Mucosa of descending colon (tissue), 3 donors: ENCODE data around the gene ZKSCAN4. TPM values are rescaled to one million over a fixed set of nuclear protein-coding genes. Genes with fewer than 3 reads are reported as not detected.

Source experiments
- ATAC-seq: fragments of 200-7000 bp; cut with Tn5 transposase; one replicate; pipeline ENCODE4 v1.9.1; 2020; ENCODE audit warnings: mild to moderate bottlenecking, moderate library complexity
- DNase-seq, 3 donors: peaks; one replicate each; pipeline ENCODE4 v3.0.0-alpha.2; 2020
- H3K36me3 ChIP-seq: fragments of 200-600 bp; one replicate; pipeline ENCODE4 v1.8.0; 2021; ENCODE audit warnings: low read depth, mild to moderate bottlenecking
- H3K4me1 ChIP-seq: fragments of 200-600 bp; one replicate; pipeline ENCODE4 v1.8.0; 2021; ENCODE audit warnings: low read depth, mild to moderate bottlenecking
- H3K4me3 ChIP-seq: fragments of 200-600 bp; one replicate; pipeline ENCODE4 v1.8.0; 2021; ENCODE audit warnings: mild to moderate bottlenecking
- H3K9me3 ChIP-seq: fragments of 200-600 bp; one replicate; pipeline ENCODE4 v1.8.0; 2021; ENCODE audit warnings: mild to moderate bottlenecking
- intact Hi-C, 2 donors: fragments of 100-400 bp; cut with DNase I in 1 of 2; cut with micrococcal nuclease in 1 of 2; formaldehyde crosslinking; loops; one replicate each; pipeline versions ENCODE4 v1.11.0 to v1.11.1; 2022; cut with DNase I, micrococcal nuclease
- long read RNA-seq, 2 donors: library from polyadenylated mRNA; unstranded; transcript quantifications; one replicate each; pipeline ENCODE4 v2.0.0, GENCODE V29; 2019 to 2021
- total RNA-seq, 3 donors: library from RNA; stranded (reverse); fragmentation: NEBNext Ultra II Directional in 2 of 3; extraction: Animal tissue kit (Norgen Biotek cat#: 25700) in 2 of 3; gene quantifications; one replicate each; pipeline versions ENCODE4 v1.2.1 to v1.2.4, GENCODE V29; 2021 to 2023
- TF ChIP-seq, protein P1 (sequence below): fragments of 200-600 bp; IDR thresholded peaks from one replicate; pipeline ENCODE4 v1.8.0; 2022; ENCODE audit warnings: antibody characterized with exemption, mild to moderate bottlenecking
- donor health status: DM: no; HTN: no; CAD: no; lungs with moderate emphysema.
- donor health status: DM: no; HTN: no; CAD: no.
- donor health status: DM: no; HTN: yes; CAD: no.

The ZKSCAN4 gene
- 1 to 10 TPM; 4.0 to 6.1 (median 5.5) TPM for total RNA-seq
- long read RNA-seq, donor 1, partial matches to known transcripts: 0 of 4 reads
- long read RNA-seq, donor 1, other reads (novel, unspliced or antisense): 2 of 4 reads
- long read RNA-seq, donor 2, partial matches to known transcripts: 0 of 3 reads
- long read RNA-seq, donor 2, other reads (novel, unspliced or antisense): 1 of 3 reads

DNA sequence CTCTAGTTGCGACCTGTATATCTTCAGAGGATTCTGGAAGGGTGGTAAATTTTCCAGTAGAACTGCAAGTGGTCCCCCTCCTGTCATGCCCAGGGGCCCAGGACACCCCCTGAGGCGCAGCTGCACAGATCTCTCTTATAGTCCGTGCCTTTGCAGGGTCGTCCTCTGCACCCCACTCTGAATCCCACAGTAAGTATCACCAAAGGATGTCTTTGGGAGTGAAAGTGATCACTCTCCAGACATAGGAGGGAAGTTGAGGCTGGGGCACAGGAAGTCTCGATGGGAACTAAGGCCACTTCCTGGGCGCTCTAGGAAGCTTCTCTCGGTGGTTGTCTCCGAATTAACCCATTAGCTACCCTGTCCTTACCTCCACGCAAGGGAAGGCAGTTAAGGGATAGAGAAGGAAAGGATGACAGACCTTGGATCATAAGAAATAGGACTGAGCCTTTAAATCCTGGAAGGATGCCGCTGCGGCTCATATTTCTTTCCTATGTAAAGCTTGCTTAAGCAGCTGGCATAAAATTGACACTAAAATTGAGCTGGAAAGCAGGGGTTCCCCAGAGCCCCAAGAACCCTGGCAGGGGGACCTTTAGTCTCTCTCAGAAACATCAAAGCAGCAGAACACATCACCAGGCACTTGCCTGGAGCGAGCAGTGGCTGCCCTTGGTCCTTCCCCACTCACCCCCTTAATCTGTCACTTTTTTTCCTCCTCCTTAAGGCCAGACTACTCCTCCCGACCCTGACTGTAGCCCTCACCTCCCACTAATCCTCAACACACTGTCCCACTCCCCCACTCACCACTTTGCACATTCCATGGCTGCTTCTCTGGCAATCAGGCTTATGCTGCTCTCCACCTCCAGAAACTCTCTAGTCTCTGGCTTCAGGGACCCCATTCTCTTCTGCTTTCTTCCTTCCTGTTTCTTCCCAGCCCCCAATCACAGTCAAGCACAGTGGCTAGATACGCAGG is at the start of gene ZKSCAN4:
Gene ZKSCAN4 (minus strand): TSS at position 261 of the 967 bp plus-strand sequence. CDS start 289 bp downstream, outside the sequence.
- Histone ChIP-seq H3K4me3 (peak within 1 kb of the TSS; percentile 88), H3K4me1 (peaks cover 9% of the 10 kb centered on the region), H3K9me3 (no peaks in the 10 kb centered on the region), H3K36me3 (no peaks in the 10 kb centered on the region)
- intact Hi-C loops: no loop called here
- TF ChIP-seq, protein P1, sequence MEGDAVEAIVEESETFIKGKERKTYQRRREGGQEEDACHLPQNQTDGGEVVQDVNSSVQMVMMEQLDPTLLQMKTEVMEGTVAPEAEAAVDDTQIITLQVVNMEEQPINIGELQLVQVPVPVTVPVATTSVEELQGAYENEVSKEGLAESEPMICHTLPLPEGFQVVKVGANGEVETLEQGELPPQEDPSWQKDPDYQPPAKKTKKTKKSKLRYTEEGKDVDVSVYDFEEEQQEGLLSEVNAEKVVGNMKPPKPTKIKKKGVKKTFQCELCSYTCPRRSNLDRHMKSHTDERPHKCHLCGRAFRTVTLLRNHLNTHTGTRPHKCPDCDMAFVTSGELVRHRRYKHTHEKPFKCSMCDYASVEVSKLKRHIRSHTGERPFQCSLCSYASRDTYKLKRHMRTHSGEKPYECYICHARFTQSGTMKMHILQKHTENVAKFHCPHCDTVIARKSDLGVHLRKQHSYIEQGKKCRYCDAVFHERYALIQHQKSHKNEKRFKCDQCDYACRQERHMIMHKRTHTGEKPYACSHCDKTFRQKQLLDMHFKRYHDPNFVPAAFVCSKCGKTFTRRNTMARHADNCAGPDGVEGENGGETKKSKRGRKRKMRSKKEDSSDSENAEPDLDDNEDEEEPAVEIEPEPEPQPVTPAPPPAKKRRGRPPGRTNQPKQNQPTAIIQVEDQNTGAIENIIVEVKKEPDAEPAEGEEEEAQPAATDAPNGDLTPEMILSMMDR: no peak
- ATAC-seq (peak; percentile 99), DNase-seq (peak; percentile 60 to 96 (median 69))

DNA sequence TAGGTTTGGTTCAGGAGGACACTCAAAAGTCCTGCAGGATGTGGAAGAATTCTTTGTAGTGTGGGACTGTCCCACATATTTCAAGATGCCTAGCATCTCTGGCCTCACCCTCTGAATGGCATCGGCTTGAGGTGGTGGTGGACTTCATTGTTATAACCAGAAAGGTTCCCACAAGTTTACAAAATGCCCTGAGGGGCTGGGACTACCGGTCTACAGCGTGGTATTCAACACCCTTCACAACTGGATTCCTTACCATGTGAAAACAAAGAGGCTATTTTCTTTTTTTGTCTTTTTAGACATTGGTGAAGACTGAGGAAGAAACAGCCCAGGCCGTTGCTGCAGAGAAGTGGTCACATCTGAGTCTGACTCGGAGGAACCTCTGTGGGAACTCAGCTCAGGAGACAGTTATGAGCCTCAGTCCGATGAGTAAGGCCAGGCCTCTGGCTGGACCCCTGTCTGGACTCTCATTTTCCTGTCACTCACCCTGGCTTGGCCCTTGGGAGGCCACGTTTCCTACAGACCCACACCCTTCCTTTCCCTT is 44.5 kb upstream of the ZKSCAN4 start:
- TF ChIP-seq, protein P1: no peak
- no peaks in the 10 kb centered on the region for H3K36me3 ChIP-seq
- no peaks in the 10 kb centered on the region for H3K4me1 ChIP-seq
- no peaks in the 10 kb centered on the region for H3K9me3 ChIP-seq
- H3K4me3 ChIP-seq: no peak overlapping the region
- DNase-seq (no peak), ATAC-seq (no peak)
- intact Hi-C loops: no loop called here

DNA sequence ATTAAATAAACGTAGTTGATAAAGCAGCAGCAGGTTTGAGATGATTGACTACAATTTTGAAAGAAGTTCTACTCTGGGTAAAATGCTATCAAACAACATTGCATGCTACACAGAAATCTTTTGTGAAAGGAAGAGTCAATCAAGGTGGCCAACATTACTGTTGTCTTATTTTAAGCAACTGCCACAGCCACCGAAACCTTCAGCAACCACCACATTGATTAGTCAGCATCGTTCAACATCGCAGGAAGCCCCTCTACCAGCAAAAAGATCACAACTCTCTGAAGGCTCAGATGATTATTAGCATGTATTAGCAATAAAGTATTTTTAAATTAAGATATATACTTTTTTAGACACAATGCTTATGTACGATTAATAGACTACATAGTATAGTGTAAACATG is 43.3 kb upstream of the ZKSCAN4 start:
- H3K4me3 ChIP-seq: no peak overlapping the region
- intact Hi-C loops: no loop called here
- TF ChIP-seq, protein P1: no peak
- H3K36me3 ChIP-seq: no peaks in the 10 kb centered on the region
- no peaks in the 10 kb centered on the region for H3K4me1 ChIP-seq
- H3K9me3 ChIP-seq: no peaks in the 10 kb centered on the region
- DNase-seq: no peak
- ATAC-seq: no peak

DNA sequence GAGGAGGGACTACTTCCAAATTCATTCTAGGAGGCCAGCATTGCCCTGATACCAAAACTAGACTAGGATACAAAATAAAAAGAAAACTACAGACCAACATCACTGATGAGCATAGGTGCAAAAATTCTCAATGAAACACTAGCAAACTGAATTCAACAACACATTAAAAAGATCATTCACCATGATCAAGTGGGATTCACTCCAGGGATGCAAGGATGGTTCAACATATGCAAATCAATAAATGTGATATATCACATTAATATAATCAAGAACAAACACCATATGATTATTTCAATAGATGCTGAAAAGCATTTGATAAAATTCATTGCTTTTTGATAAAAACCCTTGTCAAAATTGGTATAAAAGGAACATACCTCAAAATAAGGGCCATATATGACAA is 39.5 kb upstream of the ZKSCAN4 start:
- Histone ChIP-seq H3K4me1 (no peaks in the 10 kb centered on the region), H3K36me3 (no peaks in the 10 kb centered on the region), H3K9me3 (no peaks in the 10 kb centered on the region), H3K4me3 (no peak overlapping the region)
- DNase-seq (no peak), ATAC-seq (no peak)
- TF ChIP-seq, protein P1: no peak
- intact Hi-C loops: no loop called here

DNA sequence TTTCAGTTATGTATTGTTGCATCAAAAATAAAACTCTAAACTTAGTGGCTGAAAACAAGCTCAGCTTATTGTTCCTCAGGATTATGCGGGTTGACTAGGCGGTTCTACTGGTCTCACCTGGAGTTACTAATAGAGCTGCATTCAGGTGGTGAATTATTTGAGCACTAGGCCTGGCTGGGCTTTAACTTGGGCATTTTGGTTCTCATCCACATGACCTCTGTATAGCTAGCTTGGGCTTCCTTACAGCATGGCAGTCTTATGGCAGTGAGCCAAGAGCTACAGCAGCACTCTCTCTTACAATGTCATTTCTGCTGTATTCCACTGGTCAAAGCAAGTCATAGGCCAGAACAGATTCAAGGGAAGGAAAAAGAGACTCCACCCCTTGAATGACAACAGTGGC is 30.9 kb upstream of the ZKSCAN4 start:
- no peak for ATAC-seq
- H3K4me3 ChIP-seq: no peak overlapping the region
- DNase-seq: no peak
- TF ChIP-seq, protein P1: no peak
- peaks cover 3% of the 10 kb centered on the region for H3K4me1 ChIP-seq
- intact Hi-C loops: no loop called here
- no peaks in the 10 kb centered on the region for H3K36me3 ChIP-seq
- H3K9me3 ChIP-seq: no peaks in the 10 kb centered on the region
